GM12878 (cell line): ENCODE results near the gene GSC2.

Source experiments
- ATF3 ChIP-seq: IDR thresholded peaks from 2 replicates; pipeline ENCODE4 v1.6.1; 2011; ENCODE audit warnings: low read depth, mild to moderate bottlenecking, low read length, moderate library complexity, borderline replicate concordance; ENCODE audit errors: extremely low read depth
- BCL11A ChIP-seq: IDR thresholded peaks from 2 replicates; pipeline ENCODE4 v1.6.1; 2011; ENCODE audit warnings: low read depth, low read length
- CTCF ChIP-seq, 3 experiments: IDR thresholded peaks in 2 of 3; conservative IDR thresholded peaks in 1 of 3; 2 replicates each; pipeline ENCODE4 v1.5.1; 2011; ENCODE audit warnings: low read depth in 3 of 3, low read length in 3 of 3, mild to moderate bottlenecking in 3 of 3, control low read depth in 2 of 3, moderate library complexity in 2 of 3, inconsistent platforms in 1 of 3, mixed read lengths in 1 of 3; ENCODE audit not compliant: control insufficient read depth in 2 of 3, insufficient read depth in 1 of 3; ENCODE audit errors: extremely low read depth in 1 of 3
- EZH2 ChIP-seq: IDR thresholded peaks from 2 replicates; pipeline ENCODE4 v1.6.1; 2012; ENCODE audit warnings: low read depth, mild to moderate bottlenecking, control low read depth, inconsistent platforms, low read length, borderline replicate concordance; ENCODE audit not compliant: control insufficient read depth
- HCFC1 ChIP-seq: fragments of 150-350 bp; IDR thresholded peaks from 2 replicates; pipeline ENCODE4 v1.6.1; 2014; ENCODE audit warnings: low read length
- JUND ChIP-seq: IDR thresholded peaks from 2 replicates; pipeline ENCODE4 v1.6.1; 2012; ENCODE audit warnings: low read depth, mild to moderate bottlenecking, low read length, improper control_type of control experiment, moderate library complexity
- POLR2A ChIP-seq: IDR thresholded peaks from 2 replicates; pipeline ENCODE4 v1.6.1; 2011; ENCODE audit warnings: low read depth, mild to moderate bottlenecking, low read length
- RELA ChIP-seq: fragments of 450-650 bp; IDR thresholded peaks from 2 replicates; pipeline ENCODE4 v1.8.0; 2014; ENCODE audit warnings: borderline replicate concordance; ENCODE audit not compliant: partially characterized antibody
- SUPT20H ChIP-seq: IDR thresholded peaks from 2 replicates; pipeline ENCODE4 v1.6.1; 2011; ENCODE audit warnings: low read depth, mild to moderate bottlenecking, low read length, moderate library complexity, borderline replicate concordance; ENCODE audit not compliant: control insufficient read depth

DNA sequence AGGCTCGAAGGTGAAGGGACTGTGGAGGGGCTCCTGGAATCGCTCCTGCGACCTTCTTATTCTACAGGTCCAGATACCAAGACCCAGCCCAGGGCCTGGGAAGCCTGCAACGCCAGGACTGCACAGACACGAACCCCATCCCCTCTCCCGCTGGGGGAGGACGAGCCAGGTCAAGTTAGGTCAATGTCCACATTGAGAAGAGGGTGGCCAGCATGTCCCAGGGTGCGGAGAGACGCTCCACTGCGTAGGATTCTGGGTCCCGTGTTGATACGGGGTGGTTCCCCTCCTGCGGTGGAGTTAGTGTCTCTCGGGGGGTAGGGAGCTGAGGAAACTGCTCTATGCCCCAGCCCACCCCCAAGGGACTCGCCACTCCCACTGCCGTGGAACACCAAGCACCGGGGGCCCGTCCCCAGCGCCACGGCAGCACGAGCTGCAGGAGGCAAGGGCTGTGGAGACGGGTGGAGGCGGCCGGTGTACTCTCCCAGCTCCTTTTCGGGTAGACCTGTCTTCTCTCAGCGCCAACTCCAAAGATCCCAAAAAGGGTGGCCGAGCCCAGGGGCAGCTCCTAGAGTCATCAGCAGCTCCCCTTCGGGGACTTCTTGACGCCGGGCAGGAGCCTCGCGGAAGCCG is 1.6 kb downstream of the GSC2 start:
- TF ChIP-seq CTCF (IDR thresholded peaks at IDR 0.05 in 2 of 3, conservative IDR thresholded peaks at IDR 0.05 in 1 of 3; ENCODE audit: control insufficient read depth in 2 of 3, extremely low read depth in 1 of 3, insufficient read depth in 1 of 3, low read depth in 3 of 3, low read length in 3 of 3) (no peak), ATF3 (no peak), RELA (no peak), SUPT20H (no peak), POLR2A (no peak), HCFC1 (no peak), BCL11A (no peak), EZH2 (no peak), JUND (no peak)
